Stimulated activated CD4-positive, alpha-beta T cell treated with anti-CD3 and anti-CD28 coated beads, TNF-alpha, amount 100 ng/mL, for 24 hours (primary cell): ENCODE results near the gene CCDC40.
A peak's percentile ranks its signal among the peaks of the same experiment; 100 is the strongest.
"Not testable (repeated sequence)": the region's sequence is repeated elsewhere in the genome, so short reads cannot be mapped to it uniquely, and the experiment has no call there.

Experiments
- DNase-seq, 3 experiments: peaks; one replicate each; pipeline ENCODE4 v3.0.0-alpha.2; 2020; ENCODE audit warnings: low read depth in 3 of 3

The CCDC40 gene, protein sequence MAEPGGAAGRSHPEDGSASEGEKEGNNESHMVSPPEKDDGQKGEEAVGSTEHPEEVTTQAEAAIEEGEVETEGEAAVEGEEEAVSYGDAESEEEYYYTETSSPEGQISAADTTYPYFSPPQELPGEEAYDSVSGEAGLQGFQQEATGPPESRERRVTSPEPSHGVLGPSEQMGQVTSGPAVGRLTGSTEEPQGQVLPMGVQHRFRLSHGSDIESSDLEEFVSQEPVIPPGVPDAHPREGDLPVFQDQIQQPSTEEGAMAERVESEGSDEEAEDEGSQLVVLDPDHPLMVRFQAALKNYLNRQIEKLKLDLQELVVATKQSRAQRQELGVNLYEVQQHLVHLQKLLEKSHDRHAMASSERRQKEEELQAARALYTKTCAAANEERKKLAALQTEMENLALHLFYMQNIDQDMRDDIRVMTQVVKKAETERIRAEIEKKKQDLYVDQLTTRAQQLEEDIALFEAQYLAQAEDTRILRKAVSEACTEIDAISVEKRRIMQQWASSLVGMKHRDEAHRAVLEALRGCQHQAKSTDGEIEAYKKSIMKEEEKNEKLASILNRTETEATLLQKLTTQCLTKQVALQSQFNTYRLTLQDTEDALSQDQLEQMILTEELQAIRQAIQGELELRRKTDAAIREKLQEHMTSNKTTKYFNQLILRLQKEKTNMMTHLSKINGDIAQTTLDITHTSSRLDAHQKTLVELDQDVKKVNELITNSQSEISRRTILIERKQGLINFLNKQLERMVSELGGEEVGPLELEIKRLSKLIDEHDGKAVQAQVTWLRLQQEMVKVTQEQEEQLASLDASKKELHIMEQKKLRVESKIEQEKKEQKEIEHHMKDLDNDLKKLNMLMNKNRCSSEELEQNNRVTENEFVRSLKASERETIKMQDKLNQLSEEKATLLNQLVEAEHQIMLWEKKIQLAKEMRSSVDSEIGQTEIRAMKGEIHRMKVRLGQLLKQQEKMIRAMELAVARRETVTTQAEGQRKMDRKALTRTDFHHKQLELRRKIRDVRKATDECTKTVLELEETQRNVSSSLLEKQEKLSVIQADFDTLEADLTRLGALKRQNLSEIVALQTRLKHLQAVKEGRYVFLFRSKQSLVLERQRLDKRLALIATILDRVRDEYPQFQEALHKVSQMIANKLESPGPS

GRCh38 chr17:80035937-80036714 is at the start of gene CCDC40:
CCDC40 (plus strand) TSS chr17:80036642; CDS start chr17:80036663, 21 bp downstream.
- peak; percentile 34 to 68 (median 49) for DNase-seq

- no peak for DNase-seq
Observed at GRCh38 chr17:79987187-79987934, 49.1 kb upstream of the CCDC40 start.

DNA sequence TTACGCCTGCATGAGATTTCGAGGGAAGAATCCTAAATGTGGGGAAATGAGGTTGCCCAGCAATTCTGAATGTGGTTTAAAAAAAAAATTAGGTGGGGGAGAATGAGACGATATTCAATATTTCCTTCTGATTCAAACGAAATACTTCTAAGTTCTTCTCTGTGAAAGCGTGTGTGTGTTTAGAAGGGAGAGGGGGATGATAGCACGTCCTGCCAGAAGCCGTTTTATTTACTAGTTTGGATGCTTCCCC is 48.6 kb upstream of the CCDC40 start:
- DNase-seq, result no peak

DNA sequence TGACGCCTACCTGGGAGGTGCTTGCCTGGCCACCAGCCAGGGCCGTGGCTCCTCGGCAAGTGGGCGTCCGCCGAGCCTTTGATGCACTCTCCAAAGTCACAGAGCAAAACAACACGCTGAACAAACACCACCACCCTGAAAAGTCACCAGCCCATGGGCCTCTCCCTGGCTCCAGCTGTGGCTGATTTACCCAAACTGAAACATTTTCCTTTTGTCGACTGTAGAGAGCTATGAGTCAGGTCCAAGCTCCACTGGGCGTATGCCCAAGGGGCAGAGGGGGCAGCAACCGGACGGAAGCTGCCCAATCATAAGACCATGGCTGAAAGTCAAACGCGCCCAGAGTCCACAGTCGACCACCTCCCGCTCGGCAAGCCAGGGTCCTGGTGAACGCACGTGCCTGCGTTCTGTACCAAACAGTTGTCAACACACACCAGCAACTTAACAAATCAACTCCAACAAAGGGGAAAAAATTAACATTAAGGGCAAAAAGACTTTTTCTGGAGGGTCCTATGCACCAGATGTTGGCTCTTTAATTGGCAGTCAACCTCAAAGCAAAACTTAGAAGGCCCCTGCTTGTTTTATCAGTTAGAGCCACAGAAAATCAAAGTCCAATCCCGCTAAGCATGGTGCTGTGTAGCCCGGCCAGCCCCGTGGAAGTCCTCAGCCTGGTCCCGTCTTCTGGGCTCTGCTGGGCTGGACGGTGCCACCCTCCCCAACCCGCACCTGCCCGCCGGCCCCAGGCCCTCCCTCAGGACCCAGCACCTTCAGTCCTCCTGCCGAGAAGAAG is 48.1 kb upstream of the CCDC40 start:
- DNase-seq, result no peak

- no peak for DNase-seq
Observed at GRCh38 chr17:79989106-79989835, 47.2 kb upstream of the CCDC40 start.

DNA sequence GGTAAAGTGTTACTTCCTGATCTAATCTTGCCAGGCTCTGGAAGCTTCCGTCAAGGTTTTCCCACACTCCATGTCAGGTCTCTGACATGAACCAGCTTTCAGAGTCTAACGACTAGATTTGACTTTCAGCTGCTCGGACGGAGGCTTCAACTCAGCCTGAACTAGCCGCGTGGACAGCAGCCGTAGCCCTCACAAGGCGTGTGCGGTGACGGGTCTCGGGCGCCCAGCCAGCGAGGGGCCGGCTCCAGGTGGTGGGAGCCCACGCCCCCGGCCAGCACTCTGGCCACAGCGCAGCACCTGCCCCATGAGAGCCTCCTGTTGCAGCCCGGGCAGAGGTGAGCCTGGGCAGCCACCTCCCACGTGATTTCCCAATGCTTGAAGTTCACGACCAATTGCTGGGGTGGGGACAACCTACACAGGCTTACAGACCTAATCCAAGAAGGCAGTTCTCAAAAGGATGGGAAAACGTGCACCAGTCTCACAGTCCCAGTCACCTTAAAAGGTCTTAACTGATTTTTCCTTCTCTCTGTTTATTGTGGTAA is 46.3 kb upstream of the CCDC40 start:
- no peak for DNase-seq

DNA sequence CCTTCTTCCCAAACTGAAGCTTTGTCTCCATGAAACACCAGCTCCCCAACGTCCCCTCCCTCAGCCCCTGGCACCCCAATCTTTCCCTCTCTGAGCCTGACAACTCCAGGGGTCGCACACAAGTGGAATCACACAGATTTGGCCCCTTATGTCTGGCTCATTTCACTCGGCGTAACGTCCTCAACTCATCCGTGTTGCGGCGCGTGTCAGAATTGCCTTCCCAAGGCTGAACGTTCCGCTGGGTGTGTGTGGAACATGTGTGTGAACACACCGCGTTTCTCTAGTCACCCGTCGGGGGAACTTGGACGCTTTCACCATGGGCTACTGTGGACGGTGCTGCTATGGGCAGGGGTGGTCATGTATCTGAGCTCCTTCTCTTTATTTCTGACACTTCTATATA is 45.7 kb upstream of the CCDC40 start:
- no peak for DNase-seq

GRCh38 chr17:79991140-79991923 is 45.1 kb upstream of the CCDC40 start:
- DNase-seq, result peak; percentile 67 to 83 (median 70)

DNA sequence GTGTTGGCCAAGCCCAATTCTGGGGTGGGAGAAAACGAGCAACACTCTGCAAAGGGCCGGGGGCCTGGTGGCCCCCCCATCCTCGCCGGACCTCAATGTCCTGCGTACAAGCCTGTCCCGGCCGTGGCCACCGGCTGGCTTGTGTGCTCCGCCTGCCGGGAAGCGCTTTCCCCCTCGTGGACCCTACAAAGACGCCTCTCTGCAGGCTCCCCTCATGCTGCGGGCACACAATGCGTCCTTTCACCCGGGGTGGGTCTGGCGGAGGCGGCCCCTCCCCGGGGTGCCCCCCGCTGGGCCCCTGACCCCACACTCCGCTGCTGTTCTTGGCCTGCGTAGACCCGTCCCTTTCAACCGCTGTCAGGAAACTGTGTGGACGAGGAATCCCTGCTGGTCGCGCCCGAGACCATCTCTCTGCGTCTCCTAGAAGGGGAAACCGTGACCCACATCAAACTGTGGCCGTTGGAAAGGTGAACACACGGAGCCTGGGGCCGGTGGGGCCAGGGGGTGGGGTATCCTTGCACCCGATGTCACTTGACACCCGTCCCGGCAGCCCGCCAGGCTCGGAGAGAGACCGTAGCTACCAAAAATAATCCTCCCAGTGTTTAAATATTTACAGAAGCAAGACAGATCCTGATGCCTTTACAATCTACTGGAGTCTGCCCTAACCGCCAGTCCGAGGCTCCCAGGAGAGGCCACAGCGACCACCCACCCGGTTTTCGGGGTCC is 44.4 kb upstream of the CCDC40 start:
- DNase-seq, result no peak

DNA sequence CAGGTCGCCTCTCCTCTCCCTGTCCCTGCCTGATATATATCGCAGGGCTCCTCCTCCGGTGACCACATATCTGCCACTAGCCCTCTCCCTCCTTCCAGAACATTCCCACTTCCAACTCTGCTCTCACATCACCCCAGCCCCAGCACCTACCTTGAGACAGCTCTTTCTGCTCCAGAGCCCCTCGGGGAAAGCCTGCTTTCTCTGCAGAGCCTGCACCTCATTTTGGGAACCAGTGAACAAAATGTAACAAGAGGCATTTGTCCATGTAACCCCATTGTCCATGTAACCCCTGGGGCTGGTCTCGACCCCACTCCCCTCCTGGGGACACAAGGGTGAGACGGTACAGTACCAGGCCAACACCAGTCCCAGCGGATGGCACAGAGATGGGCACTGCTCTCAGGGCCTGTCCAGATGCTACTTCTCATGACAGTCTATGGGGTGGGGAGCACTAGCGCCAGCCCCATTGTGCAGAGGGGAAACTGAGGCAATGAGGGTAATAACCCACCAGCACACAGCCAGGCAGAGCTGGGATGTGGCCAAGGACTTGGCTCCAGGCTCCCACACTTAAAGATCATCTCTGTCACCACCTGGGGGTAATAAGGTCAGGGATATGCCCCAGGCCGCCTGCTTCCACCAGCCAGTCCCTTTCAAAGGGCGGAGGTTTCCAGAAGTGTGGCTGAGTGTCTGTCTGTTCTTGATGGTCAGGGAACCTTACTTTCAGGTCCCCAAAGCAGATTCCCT is 43.6 kb upstream of the CCDC40 start:
- no peak for DNase-seq

- DNase-seq, result peak in 2 of 3 experiments; percentile 28 to 61
Observed at GRCh38 chr17:79993390-79994227, 42.8 kb upstream of the CCDC40 start.

- not testable (repeated sequence) for DNase-seq
Observed at GRCh38 chr17:79994228-79994569, 42.2 kb upstream of the CCDC40 start.

DNA sequence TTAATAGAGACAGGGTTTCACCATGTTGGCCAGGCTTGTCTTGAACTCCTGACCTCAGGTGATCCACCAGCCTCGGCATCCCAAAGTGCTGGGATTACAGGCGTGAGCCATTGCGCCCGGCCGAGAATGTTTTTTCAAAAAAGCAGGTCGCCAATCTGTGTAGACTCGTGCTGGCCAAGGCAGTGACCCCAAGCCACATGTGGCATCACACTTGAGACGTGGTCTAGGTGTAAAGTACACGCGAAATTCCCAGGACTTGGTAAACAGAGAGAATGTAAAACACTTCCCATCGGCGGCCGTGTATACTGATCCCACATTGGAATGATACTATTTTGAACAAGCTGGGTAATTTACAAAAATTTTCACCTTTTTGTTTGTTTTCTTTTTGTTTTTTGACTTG is 41.8 kb upstream of the CCDC40 start:
- no peak for DNase-seq

DNA sequence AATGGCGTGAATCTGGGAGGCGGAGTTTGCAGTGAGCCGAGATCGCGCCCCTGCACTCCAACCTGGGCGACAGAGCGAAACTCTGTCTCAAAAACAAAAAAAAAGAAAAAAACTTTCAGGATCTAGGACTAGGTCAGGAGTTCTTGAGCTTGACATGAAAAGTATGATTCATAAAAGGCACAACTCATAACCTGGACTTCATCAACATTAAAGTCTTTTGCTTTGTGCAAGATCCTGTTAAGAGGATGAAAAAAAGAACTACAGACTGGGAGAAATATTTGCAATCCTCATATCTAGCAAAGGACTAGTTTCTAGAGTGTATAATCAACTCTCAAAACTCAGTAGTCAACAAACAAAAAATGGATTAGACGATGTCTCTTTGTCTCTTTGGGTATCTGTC is 40.7 kb upstream of the CCDC40 start:
- DNase-seq, result no peak

DNA sequence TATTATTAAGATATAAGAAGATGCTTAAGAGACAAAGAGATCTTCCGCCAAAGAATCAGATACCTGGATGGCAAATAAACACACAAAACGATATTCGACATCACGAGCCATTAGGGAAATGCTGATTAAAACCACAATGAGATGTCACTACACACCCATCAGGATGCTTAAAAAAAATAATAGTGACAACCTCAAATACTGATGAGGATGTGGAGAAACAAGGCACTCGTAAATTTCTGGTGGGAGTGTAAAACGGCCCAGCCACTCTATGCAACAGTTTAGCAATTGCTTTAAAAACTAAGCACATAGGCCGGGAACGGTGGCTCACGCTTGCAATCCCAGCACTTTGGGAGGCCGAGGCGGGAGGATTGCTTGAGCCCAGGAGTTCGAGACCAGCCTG is 40.2 kb upstream of the CCDC40 start:
- no peak for DNase-seq

DNA sequence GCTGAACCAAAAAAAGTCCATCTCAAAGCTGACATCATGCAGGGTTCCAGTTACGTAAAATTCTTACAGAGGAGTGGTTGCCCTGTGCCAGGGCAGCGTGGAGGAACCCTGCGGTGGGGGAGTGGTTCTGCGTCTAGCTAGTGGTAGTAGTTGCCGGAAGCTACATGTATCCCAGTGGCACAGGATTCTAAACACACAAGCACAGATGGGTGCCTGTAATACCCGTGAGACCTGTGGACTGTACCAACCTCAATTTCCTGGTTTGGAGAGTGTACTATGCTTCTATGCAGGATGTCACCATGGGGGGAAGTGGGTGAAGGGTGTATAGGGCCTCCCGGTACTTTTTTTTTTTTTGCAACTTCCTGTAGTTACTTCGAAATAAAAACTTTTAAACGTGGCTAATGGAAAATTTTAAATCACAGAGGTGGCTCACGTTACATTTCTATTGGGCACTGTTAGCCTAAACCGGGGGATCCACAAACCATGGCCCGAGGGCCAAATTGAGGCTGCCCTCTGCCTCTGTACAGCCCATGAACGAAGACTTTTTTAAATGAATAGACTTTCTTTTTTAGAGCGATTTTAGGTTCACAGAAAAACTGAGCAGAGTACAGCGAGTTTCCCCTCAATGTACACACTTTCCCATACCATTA is 39.3 kb upstream of the CCDC40 start:
- peak; percentile 15 to 60 (median 34) for DNase-seq
